ENCODE data around the gene SGSM1. TPM values are rescaled to one million over a fixed set of nuclear protein-coding genes. Genes with fewer than 3 reads are reported as not detected.

The SGSM1 gene
- total and polyA plus RNA-seq, 5 donors from 2014 or later: 0.09 to 2.9 (median 0.44) TPM; not detected in 1

DNA sequence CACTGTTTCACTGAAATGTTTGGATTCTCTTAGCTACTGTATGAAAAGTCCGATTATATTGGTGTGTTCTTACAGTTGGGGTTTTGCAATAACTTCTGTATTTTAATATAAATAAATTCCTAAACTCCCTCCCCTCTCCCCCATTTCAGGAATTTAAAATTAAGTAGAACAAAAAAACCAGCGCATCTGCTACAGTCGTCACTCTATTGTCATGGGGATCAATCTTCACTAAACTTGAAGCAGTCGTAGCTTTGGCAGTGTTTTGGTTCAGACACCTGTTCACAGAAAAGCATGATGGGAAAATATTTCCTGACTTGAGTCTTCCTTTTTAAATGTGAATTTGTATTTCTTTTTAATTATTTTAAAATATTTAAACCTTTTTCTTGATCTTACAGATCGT is 40.8 kb upstream of the SGSM1 start:
- no peak for DNase-seq
- no peak overlapping the region for H3K27ac Mint-ChIP-seq
- H3K36me3 Mint-ChIP-seq: no peaks in the 10 kb centered on the region
- H3K27me3 Mint-ChIP-seq: peaks cover 11% of the 10 kb centered on the region
- H3K4me1 ChIP-seq (ENCODE audit: control insufficient read depth, insufficient read depth, low read length, poor library complexity, severe bottlenecking): no peaks in the 10 kb centered on the region
- no peaks in the 10 kb centered on the region for H3K4me1 Mint-ChIP-seq
- ATAC-seq (ENCODE audit: low read depth in 2 of 2): no peak
- H3K27me3 ChIP-seq (ENCODE audit: control insufficient read depth, insufficient read depth, low read length): no peaks in the 10 kb centered on the region
- H3K4me3 ChIP-seq (ENCODE audit: low read depth, low read length): no peak overlapping the region
- no peaks in the 10 kb centered on the region for H3K9me3 ChIP-seq (ENCODE audit: control insufficient read depth in 2 of 2, low read length in 2 of 2)
- H3K27ac ChIP-seq (ENCODE audit: insufficient read depth, low read length, poor library complexity, severe bottlenecking): no peak overlapping the region
- no peaks in the 10 kb centered on the region for H3K9me3 Mint-ChIP-seq
- no peak overlapping the region for H3K4me3 Mint-ChIP-seq
- H3K36me3 ChIP-seq (ENCODE audit: control insufficient read depth, insufficient read depth, low read length): no peaks in the 10 kb centered on the region

DNA sequence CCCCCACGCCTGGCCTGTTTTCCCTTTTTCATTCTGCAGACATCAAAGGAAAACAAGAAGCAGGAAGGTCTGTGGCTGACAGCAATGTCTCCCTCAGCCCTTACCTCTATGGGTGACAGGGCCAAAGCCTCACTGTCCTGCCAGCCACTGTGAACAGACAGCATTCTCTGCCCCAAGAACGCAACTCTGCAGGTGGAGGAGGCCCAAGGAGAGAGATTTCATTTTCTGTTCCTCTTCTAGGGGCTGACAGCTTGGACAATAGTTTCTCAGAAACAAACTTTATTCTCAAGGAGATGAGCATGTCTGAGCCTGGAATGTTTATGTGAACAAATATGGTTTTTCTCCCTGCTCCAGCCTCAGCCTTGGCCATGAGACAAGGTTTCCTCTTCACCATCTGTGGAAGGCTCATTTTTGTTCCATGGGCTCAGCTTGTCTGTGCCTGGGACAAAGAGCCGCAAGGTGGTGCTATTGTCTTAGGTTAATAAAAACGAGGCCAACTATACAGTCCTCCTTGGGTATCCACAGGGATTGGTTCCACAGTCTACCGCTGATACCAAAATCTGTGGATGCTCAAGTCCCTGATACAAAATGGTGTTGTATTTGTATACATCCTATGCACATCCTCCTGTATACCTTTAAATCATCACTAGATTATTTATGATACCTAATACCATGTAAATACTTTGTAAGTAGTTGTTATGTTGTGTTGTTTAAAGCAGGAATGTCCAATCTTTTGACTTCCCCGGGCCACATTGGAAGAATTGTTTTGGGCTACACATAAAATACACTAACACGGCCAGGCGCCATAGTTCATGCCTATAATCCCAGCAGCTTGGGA is 37.3 kb upstream of the SGSM1 start:
- no peaks in the 10 kb centered on the region for H3K27me3 ChIP-seq (ENCODE audit: control insufficient read depth, insufficient read depth, low read length)
- ATAC-seq (ENCODE audit: low read depth in 2 of 2) (peak in 1 of 2 donors; percentile 37), DNase-seq (peak in 2 of 3 donors; percentile 19 to 40)
- no peak overlapping the region for H3K27ac ChIP-seq (ENCODE audit: insufficient read depth, low read length, poor library complexity, severe bottlenecking)
- no peak overlapping the region for H3K4me3 ChIP-seq (ENCODE audit: low read depth, low read length)
- no peak overlapping the region for H3K4me3 Mint-ChIP-seq
- H3K9me3 ChIP-seq (ENCODE audit: control insufficient read depth in 2 of 2, low read length in 2 of 2): no peaks in the 10 kb centered on the region
- H3K4me1 ChIP-seq (ENCODE audit: control insufficient read depth, insufficient read depth, low read length, poor library complexity, severe bottlenecking): no peaks in the 10 kb centered on the region
- peaks cover 11% of the 10 kb centered on the region for H3K27me3 Mint-ChIP-seq
- no peaks in the 10 kb centered on the region for H3K4me1 Mint-ChIP-seq
- H3K36me3 Mint-ChIP-seq: no peaks in the 10 kb centered on the region
- H3K9me3 Mint-ChIP-seq: no peaks in the 10 kb centered on the region
- no peak overlapping the region for H3K27ac Mint-ChIP-seq
- H3K36me3 ChIP-seq (ENCODE audit: control insufficient read depth, insufficient read depth, low read length): no peaks in the 10 kb centered on the region

DNA sequence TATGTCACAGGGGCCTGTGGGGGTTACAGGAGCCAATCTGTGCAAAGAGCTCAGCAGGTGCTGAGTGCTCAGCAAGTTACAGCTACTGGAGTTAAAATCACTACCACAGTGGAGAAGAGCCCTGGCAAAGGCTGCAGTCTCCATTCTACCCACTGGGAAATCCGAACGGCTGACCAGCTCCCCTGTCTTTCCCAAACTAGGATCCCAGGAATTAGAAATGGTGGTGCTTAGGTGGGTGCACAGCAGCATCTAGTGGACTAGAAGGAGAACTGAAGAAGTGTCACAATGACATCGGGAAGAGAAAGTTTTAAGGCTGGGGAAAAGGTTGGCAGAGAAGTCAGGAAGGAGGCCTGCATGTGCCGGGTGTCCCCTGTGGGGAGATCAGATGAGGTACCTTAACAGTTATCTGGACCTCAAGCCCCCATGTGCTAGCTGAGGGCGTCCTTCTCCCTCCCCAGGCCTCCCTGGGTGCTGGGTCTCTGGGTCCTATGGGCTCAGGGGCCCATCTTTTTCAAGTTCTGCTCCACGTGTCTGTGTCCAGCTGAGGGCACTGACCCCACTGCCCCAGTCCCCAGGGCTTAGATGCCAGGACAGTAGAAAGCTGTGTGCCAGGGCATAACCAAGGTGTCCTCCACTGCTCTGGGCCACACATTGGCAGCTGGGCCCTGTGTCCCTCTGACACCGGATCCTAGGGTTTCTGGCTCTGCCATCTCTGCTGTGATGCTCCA is 33.4 kb upstream of the SGSM1 start:
- H3K4me3 Mint-ChIP-seq: no peak overlapping the region
- Histone ChIP-seq H3K4me3 (ENCODE audit: low read depth, low read length) (no peak overlapping the region), H3K9me3 (ENCODE audit: control insufficient read depth in 2 of 2, low read length in 2 of 2) (no peaks in the 10 kb centered on the region), H3K27me3 (ENCODE audit: control insufficient read depth, insufficient read depth, low read length) (no peaks in the 10 kb centered on the region), H3K4me1 (ENCODE audit: control insufficient read depth, insufficient read depth, low read length, poor library complexity, severe bottlenecking) (no peaks in the 10 kb centered on the region), H3K36me3 (ENCODE audit: control insufficient read depth, insufficient read depth, low read length) (no peaks in the 10 kb centered on the region), H3K27ac (ENCODE audit: insufficient read depth, low read length, poor library complexity, severe bottlenecking) (no peak overlapping the region)
- peaks cover 26% of the 10 kb centered on the region for H3K27me3 Mint-ChIP-seq
- DNase-seq: no peak
- H3K9me3 Mint-ChIP-seq: no peaks in the 10 kb centered on the region
- no peak for ATAC-seq (ENCODE audit: low read depth in 2 of 2)
- H3K36me3 Mint-ChIP-seq: no peaks in the 10 kb centered on the region
- no peaks in the 10 kb centered on the region for H3K4me1 Mint-ChIP-seq
- no peak overlapping the region for H3K27ac Mint-ChIP-seq

DNA sequence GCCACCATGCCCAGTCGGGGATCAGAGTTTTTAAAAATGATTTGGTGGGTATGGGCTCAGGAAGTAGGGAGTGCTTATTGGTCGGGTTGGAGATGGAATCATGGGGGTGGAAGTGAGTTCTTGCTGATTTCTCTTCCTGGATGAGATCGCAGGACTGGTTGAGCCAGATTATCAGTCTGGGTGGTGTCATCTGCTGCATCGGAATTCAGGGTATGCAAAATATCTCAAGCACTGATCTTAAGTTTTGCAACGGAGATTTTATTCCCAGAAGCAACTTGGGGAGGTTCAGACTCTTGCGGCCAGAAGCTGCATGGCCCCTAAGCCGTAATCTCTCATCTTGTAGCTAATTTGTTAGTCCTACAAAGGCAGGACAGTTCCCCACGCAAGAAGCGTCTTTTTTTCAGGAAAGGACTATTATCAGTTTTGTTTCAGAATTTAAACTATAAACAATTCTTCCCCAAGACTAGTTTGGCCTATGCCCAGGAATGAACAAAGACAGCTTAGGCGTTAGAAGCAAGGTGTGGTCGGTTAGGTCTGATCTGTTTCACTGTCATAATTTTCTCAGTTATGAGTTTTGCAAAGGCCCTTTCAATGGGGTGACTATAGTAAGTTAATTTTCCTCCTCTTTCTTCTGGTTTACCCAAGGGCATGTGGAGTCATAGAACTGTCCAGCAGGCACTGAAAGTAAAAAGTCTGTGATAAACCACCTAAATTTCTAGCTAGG is 30.1 kb upstream of the SGSM1 start:
- Mint-ChIP-seq H3K4me3 (no peak overlapping the region), H3K4me1 (no peaks in the 10 kb centered on the region), H3K9me3 (no peaks in the 10 kb centered on the region), H3K36me3 (no peaks in the 10 kb centered on the region), H3K27ac (no peak overlapping the region), H3K27me3 (peaks cover 20% of the 10 kb centered on the region)
- Histone ChIP-seq H3K27ac (ENCODE audit: insufficient read depth, low read length, poor library complexity, severe bottlenecking) (no peak overlapping the region), H3K9me3 (ENCODE audit: control insufficient read depth in 2 of 2, low read length in 2 of 2) (no peaks in the 10 kb centered on the region), H3K4me3 (ENCODE audit: low read depth, low read length) (no peak overlapping the region), H3K27me3 (ENCODE audit: control insufficient read depth, insufficient read depth, low read length) (no peaks in the 10 kb centered on the region), H3K36me3 (ENCODE audit: control insufficient read depth, insufficient read depth, low read length) (no peaks in the 10 kb centered on the region), H3K4me1 (ENCODE audit: control insufficient read depth, insufficient read depth, low read length, poor library complexity, severe bottlenecking) (no peaks in the 10 kb centered on the region)
- ATAC-seq (ENCODE audit: low read depth in 2 of 2) (no peak), DNase-seq (no peak)

DNA sequence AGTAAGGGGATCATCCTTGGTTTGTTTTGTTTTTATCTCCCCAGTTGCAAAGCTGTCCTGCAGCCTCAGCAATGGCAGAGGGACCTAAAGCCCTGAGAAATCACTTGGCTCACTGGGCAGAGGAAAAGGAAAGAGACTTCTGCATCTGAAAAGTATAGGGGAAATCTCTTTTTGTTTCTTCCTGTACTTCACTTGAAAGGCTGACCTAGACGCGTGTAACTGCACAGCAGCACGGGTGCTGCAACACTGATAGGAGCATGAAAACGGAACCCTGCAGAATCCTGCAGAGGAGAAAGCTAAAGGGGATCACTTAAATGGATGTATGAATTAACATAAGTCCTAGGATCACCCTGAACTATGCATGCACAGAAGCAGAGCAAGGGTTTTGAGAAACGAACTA is 29.5 kb upstream of the SGSM1 start:
- H3K9me3 Mint-ChIP-seq: no peaks in the 10 kb centered on the region
- H3K4me1 Mint-ChIP-seq: no peaks in the 10 kb centered on the region
- no peaks in the 10 kb centered on the region for H3K36me3 ChIP-seq (ENCODE audit: control insufficient read depth, insufficient read depth, low read length)
- H3K4me1 ChIP-seq (ENCODE audit: control insufficient read depth, insufficient read depth, low read length, poor library complexity, severe bottlenecking): no peaks in the 10 kb centered on the region
- H3K27ac Mint-ChIP-seq: peak overlapping the region in 1 of 3 donors; percentile 41
- no peaks in the 10 kb centered on the region for H3K27me3 ChIP-seq (ENCODE audit: control insufficient read depth, insufficient read depth, low read length)
- no peak overlapping the region for H3K4me3 ChIP-seq (ENCODE audit: low read depth, low read length)
- no peaks in the 10 kb centered on the region for H3K9me3 ChIP-seq (ENCODE audit: control insufficient read depth in 2 of 2, low read length in 2 of 2)
- ATAC-seq (ENCODE audit: low read depth in 2 of 2) (no peak), DNase-seq (no peak)
- H3K4me3 Mint-ChIP-seq: no peak overlapping the region
- H3K27ac ChIP-seq (ENCODE audit: insufficient read depth, low read length, poor library complexity, severe bottlenecking): no peak overlapping the region
- peaks cover 20% of the 10 kb centered on the region for H3K27me3 Mint-ChIP-seq
- H3K36me3 Mint-ChIP-seq: no peaks in the 10 kb centered on the region

DNA sequence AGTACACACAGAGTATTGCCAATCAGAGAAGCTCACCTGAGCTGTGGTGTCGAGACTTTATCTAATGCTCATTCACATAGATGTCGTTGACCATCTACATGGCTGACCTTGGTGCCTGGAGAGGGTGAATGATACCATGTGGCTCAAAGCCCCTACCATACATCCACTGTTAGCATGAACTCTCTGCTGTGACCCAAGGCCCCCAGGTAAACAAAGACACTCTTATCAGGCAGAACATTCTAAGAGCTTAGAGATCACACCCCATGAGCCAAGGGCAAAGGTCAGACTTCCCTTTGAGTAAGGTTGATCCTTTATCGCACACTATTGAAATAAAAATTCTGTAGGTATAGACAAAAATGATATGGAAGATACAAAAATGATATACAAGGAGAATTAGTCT is 16.5 kb upstream of the SGSM1 start:
- Histone ChIP-seq H3K9me3 (ENCODE audit: control insufficient read depth in 2 of 2, low read length in 2 of 2) (no peaks in the 10 kb centered on the region), H3K27me3 (ENCODE audit: control insufficient read depth, insufficient read depth, low read length) (no peaks in the 10 kb centered on the region), H3K27ac (ENCODE audit: insufficient read depth, low read length, poor library complexity, severe bottlenecking) (no peak overlapping the region), H3K4me3 (ENCODE audit: low read depth, low read length) (no peak overlapping the region), H3K36me3 (ENCODE audit: control insufficient read depth, insufficient read depth, low read length) (no peaks in the 10 kb centered on the region), H3K4me1 (ENCODE audit: control insufficient read depth, insufficient read depth, low read length, poor library complexity, severe bottlenecking) (no peaks in the 10 kb centered on the region)
- ATAC-seq (ENCODE audit: low read depth in 2 of 2) (no peak), DNase-seq (no peak)
- Mint-ChIP-seq H3K27ac (no peak overlapping the region), H3K4me3 (no peak overlapping the region), H3K9me3 (no peaks in the 10 kb centered on the region), H3K27me3 (peaks cover 5% of the 10 kb centered on the region), H3K36me3 (no peaks in the 10 kb centered on the region), H3K4me1 (no peaks in the 10 kb centered on the region)

DNA sequence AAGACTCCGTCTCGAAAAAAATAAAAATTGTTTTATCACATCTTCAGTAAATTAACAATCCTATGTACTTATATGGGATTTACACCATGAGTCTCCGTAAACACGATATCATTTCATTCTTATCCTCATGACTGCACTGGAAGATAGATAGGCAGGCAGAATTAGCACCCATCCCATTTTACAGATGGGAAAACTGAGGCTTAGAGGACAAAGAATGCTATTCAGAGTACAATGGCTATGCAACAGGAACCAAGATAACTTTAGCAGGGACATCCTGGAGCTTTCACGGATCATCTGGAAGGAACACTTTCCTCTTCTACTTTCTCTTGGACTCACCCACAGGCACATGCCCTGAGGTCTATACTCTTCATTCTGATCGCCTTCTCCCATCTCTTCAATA is 14.6 kb upstream of the SGSM1 start:
- no peaks in the 10 kb centered on the region for H3K4me1 ChIP-seq (ENCODE audit: control insufficient read depth, insufficient read depth, low read length, poor library complexity, severe bottlenecking)
- Mint-ChIP-seq H3K4me3 (no peak overlapping the region), H3K36me3 (no peaks in the 10 kb centered on the region), H3K4me1 (no peaks in the 10 kb centered on the region), H3K27me3 (peaks cover 5% of the 10 kb centered on the region), H3K27ac (no peak overlapping the region), H3K9me3 (no peaks in the 10 kb centered on the region)
- DNase-seq (no peak), ATAC-seq (ENCODE audit: low read depth in 2 of 2) (no peak)
- H3K9me3 ChIP-seq (ENCODE audit: control insufficient read depth in 2 of 2, low read length in 2 of 2): no peaks in the 10 kb centered on the region
- H3K36me3 ChIP-seq (ENCODE audit: control insufficient read depth, insufficient read depth, low read length): no peaks in the 10 kb centered on the region
- H3K27ac ChIP-seq (ENCODE audit: insufficient read depth, low read length, poor library complexity, severe bottlenecking): no peak overlapping the region
- no peak overlapping the region for H3K4me3 ChIP-seq (ENCODE audit: low read depth, low read length)
- H3K27me3 ChIP-seq (ENCODE audit: control insufficient read depth, insufficient read depth, low read length): no peaks in the 10 kb centered on the region

Data from CD4-positive, CD25-positive, alpha-beta regulatory T cell (primary cell).